HG03196 (cell line): ENCODE measurements around the gene CFAP90.

ENCODE experiments used
- ATAC-seq: cut with Tn5 transposase; IDR thresholded peaks from one replicate; pipeline ENCODE4 v1.9.1; 2021; ENCODE audit not compliant: unreplicated experiment

CFAP90 gene

GRCh38 chr5:7781899-7782298 lies 69.0 kb downstream of the CFAP90 start:
- no peak for ATAC-seq
